Measurements from ENCODE around the gene HLA-DOB.

Gene HLA-DOB

DNA sequence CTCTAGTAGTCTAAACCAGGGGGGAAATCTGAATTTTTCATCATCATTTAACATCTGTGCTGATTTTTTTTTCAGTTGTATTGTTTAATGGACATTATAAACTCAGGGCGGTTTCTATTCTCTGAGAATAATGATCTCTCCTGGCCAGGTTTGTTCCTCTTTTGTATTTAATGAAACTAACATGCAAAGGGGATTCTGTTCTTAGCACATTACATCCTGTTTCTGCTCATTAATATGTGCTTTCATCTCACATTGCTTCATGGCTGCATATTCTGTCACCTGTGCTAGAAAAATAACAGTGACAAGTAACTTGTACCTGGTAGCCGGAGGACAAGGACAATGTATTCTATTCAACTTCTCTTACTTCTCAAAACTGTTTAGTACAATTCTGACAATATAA lies 806 bp downstream of the HLA-DOB start:
- H2BK5ac ChIP-seq (ENCODE audit: low read depth, low read length, poor library complexity), result no peak overlapping the region
- H4K12ac ChIP-seq (ENCODE audit: low read depth, low read length), result no peak overlapping the region
- no peak overlapping the region for H3K18ac ChIP-seq (ENCODE audit: low read length)
- H3K27ac ChIP-seq (ENCODE audit: low read depth, low read length), result no peak overlapping the region
- H3K9me3 ChIP-seq (ENCODE audit: insufficient read depth, low read depth, low read length), result no peaks in the 10 kb centered on the region
- H3K4ac ChIP-seq (ENCODE audit: low read depth, low read length), result no peak overlapping the region
- no peak overlapping the region for H3K4me2 ChIP-seq (ENCODE audit: low read length)
- H3K27me3 ChIP-seq (ENCODE audit: insufficient read depth, low read length), result no peaks in the 10 kb centered on the region
- H3K79me2 ChIP-seq (ENCODE audit: control insufficient read depth, insufficient read depth, low read length, poor library complexity), result no peaks in the 10 kb centered on the region
- no CpG with 5 or more reads among the region's 2 CpGs for WGBS (ENCODE audit: extremely low coverage, insufficient coverage, insufficient read length)
- no peak overlapping the region for H4K91ac ChIP-seq (ENCODE audit: low read depth, low read length)
- H3K79me1 ChIP-seq (ENCODE audit: low read length), result peaks cover 3% of the 10 kb centered on the region
- H3K9ac ChIP-seq (ENCODE audit: low read length), result no peak overlapping the region
- H3K4me1 ChIP-seq (ENCODE audit: control insufficient read depth in 1 of 2, insufficient read depth in 2 of 2, low read length in 2 of 2), result peaks cover 13 to 15% of the 10 kb centered on the region in 2 experiments
- H3K23ac ChIP-seq (ENCODE audit: low read length), result no peak overlapping the region
- no peak for DNase-seq
- H2BK12ac ChIP-seq (ENCODE audit: low read length), result no peak overlapping the region
- no peaks in the 10 kb centered on the region for H3K36me3 ChIP-seq (ENCODE audit: control insufficient read depth in 1 of 2, insufficient read depth in 2 of 2, low read length in 2 of 2)
- no peak overlapping the region for H4K8ac ChIP-seq (ENCODE audit: low read depth, low read length)
- H2BK120ac ChIP-seq (ENCODE audit: insufficient read depth, low read length, poor library complexity), result no peak overlapping the region
- H3K4me3 ChIP-seq (ENCODE audit: low read depth, low read length), result no peak overlapping the region
- no peak overlapping the region for H3K14ac ChIP-seq (ENCODE audit: low read length)
- no peak overlapping the region for H2AFZ ChIP-seq (ENCODE audit: insufficient read depth, low read length, poor library complexity)
- H2AK5ac ChIP-seq (ENCODE audit: low read length), result no peak overlapping the region

DNA sequence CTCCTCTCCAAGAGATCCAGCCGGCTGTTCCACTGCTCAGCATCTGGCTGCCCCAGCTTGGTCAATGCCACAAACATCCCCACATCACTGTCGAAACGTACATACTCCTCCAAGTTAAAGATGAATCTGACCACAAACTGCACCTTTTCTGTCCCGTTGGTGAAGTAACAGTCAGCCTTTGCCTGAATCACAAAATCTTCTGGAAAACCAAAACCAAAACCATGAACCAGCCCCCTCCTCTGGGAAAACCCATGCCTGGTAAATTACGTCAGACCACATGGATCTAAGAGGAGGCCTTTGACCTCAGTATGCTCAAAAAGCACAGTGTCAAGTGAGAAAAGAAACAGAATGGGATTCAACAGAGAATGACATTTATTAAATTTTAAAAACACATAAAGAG lies 1.7 kb downstream of the HLA-DOB start:
- Histone ChIP-seq H3K79me1 (ENCODE audit: low read length) (peaks cover 3% of the 10 kb centered on the region), H3K9ac (ENCODE audit: low read length) (no peak overlapping the region), H3K4ac (ENCODE audit: low read depth, low read length) (no peak overlapping the region), H2BK5ac (ENCODE audit: low read depth, low read length, poor library complexity) (no peak overlapping the region), H3K27ac (ENCODE audit: low read depth, low read length) (no peak overlapping the region), H3K23ac (ENCODE audit: low read length) (no peak overlapping the region), H3K36me3 (ENCODE audit: control insufficient read depth in 1 of 2, insufficient read depth in 2 of 2, low read length in 2 of 2) (no peaks in the 10 kb centered on the region), H3K27me3 (ENCODE audit: insufficient read depth, low read length) (no peaks in the 10 kb centered on the region), H3K18ac (ENCODE audit: low read length) (no peak overlapping the region), H4K8ac (ENCODE audit: low read depth, low read length) (no peak overlapping the region), H3K4me1 (ENCODE audit: control insufficient read depth in 1 of 2, insufficient read depth in 2 of 2, low read length in 2 of 2) (peaks cover 13% of the 10 kb centered on the region in 2 experiments), H2AFZ (ENCODE audit: insufficient read depth, low read length, poor library complexity) (no peak overlapping the region), H2AK5ac (ENCODE audit: low read length) (peak overlapping the region; percentile 26), H2BK120ac (ENCODE audit: insufficient read depth, low read length, poor library complexity) (no peak overlapping the region), H2BK12ac (ENCODE audit: low read length) (no peak overlapping the region), H3K14ac (ENCODE audit: low read length) (no peak overlapping the region), H4K12ac (ENCODE audit: low read depth, low read length) (no peak overlapping the region), H3K9me3 (ENCODE audit: insufficient read depth, low read depth, low read length) (no peaks in the 10 kb centered on the region), H3K4me2 (ENCODE audit: low read length) (peak overlapping the region; percentile 4), H3K79me2 (ENCODE audit: control insufficient read depth, insufficient read depth, low read length, poor library complexity) (no peaks in the 10 kb centered on the region), H3K4me3 (ENCODE audit: low read depth, low read length) (no peak overlapping the region), H4K91ac (ENCODE audit: low read depth, low read length) (no peak overlapping the region)
- no peak for DNase-seq
- WGBS (ENCODE audit: extremely low coverage, insufficient coverage, insufficient read length), result no CpG with 5 or more reads among the region's 5 CpGs

DNA sequence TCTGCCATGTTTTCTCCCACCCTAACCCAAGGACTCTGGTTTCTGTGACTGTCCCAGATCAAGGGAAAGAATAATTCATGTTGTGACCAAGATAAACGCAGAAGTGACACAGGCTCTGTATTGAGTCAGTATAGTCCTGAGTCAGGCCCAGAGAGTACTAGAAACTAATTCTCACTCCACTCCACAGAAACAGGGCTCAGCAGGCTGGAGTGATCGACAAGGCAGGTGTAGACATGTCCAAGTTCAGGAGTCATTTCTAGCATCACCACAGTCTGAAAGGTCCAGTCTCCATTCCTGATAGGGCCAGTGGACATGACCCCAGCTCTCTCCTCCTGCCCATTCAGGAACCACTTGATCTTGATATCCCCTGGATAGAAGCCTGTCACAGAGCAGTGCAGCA lies 2.7 kb downstream of the HLA-DOB start:
- H3K9me3 ChIP-seq (ENCODE audit: insufficient read depth, low read depth, low read length), result no peaks in the 10 kb centered on the region
- H2AFZ ChIP-seq (ENCODE audit: insufficient read depth, low read length, poor library complexity), result no peak overlapping the region
- peaks cover 8% of the 10 kb centered on the region in 2 experiments for H3K4me1 ChIP-seq (ENCODE audit: control insufficient read depth in 1 of 2, insufficient read depth in 2 of 2, low read length in 2 of 2)
- no peak overlapping the region for H3K4me3 ChIP-seq (ENCODE audit: low read depth, low read length)
- no peak overlapping the region for H3K14ac ChIP-seq (ENCODE audit: low read length)
- no peak overlapping the region for H4K8ac ChIP-seq (ENCODE audit: low read depth, low read length)
- H3K18ac ChIP-seq (ENCODE audit: low read length), result no peak overlapping the region
- no peak overlapping the region for H3K27ac ChIP-seq (ENCODE audit: low read depth, low read length)
- H3K27me3 ChIP-seq (ENCODE audit: insufficient read depth, low read length), result no peaks in the 10 kb centered on the region
- H3K23ac ChIP-seq (ENCODE audit: low read length), result no peak overlapping the region
- H3K36me3 ChIP-seq (ENCODE audit: control insufficient read depth in 1 of 2, insufficient read depth in 2 of 2, low read length in 2 of 2), result no peaks in the 10 kb centered on the region
- no peak overlapping the region for H2AK5ac ChIP-seq (ENCODE audit: low read length)
- no peak for DNase-seq
- H3K79me1 ChIP-seq (ENCODE audit: low read length), result peaks cover 3% of the 10 kb centered on the region
- no peak overlapping the region for H3K4me2 ChIP-seq (ENCODE audit: low read length)
- no peaks in the 10 kb centered on the region for H3K79me2 ChIP-seq (ENCODE audit: control insufficient read depth, insufficient read depth, low read length, poor library complexity)
- H3K4ac ChIP-seq (ENCODE audit: low read depth, low read length), result no peak overlapping the region
- H2BK120ac ChIP-seq (ENCODE audit: insufficient read depth, low read length, poor library complexity), result no peak overlapping the region
- no peak overlapping the region for H2BK12ac ChIP-seq (ENCODE audit: low read length)
- H4K91ac ChIP-seq (ENCODE audit: low read depth, low read length), result no peak overlapping the region
- H3K9ac ChIP-seq (ENCODE audit: low read length), result no peak overlapping the region
- no peak overlapping the region for H2BK5ac ChIP-seq (ENCODE audit: low read depth, low read length, poor library complexity)
- no CpG with 5 or more reads among the region's 2 CpGs for WGBS (ENCODE audit: extremely low coverage, insufficient coverage, insufficient read length)
- H4K12ac ChIP-seq (ENCODE audit: low read depth, low read length), result no peak overlapping the region

DNA sequence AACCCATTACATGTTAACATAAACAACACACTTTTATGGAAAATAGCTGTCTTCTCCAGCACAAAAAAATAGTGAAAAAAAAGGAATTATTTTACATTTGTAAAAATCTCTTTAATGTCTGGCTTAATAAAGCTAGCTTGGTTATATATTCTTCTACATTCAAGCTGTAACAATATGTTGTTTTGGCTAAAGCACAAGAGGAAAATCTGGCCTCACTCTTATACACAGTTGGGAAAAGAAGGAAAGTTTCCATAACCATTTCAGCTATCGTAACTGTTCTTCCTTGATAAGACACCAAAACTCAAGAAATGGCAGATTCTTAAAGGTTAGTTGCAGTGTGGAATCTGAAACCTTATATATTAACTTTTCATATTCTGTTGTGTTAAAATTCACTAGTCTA lies 7.6 kb downstream of the HLA-DOB start:
- Histone ChIP-seq H3K9ac (ENCODE audit: low read length) (no peak overlapping the region), H3K23ac (ENCODE audit: low read length) (no peak overlapping the region), H3K4me1 (ENCODE audit: control insufficient read depth in 1 of 2, insufficient read depth in 2 of 2, low read length in 2 of 2) (no peaks in the 10 kb centered on the region), H3K4ac (ENCODE audit: low read depth, low read length) (no peak overlapping the region), H3K18ac (ENCODE audit: low read length) (no peak overlapping the region), H3K4me3 (ENCODE audit: low read depth, low read length) (no peak overlapping the region), H3K4me2 (ENCODE audit: low read length) (no peak overlapping the region), H3K79me1 (ENCODE audit: low read length) (no peaks in the 10 kb centered on the region), H3K27me3 (ENCODE audit: insufficient read depth, low read length) (no peaks in the 10 kb centered on the region), H3K9me3 (ENCODE audit: insufficient read depth, low read depth, low read length) (no peaks in the 10 kb centered on the region), H2AK5ac (ENCODE audit: low read length) (no peak overlapping the region), H2BK12ac (ENCODE audit: low read length) (no peak overlapping the region), H2BK120ac (ENCODE audit: insufficient read depth, low read length, poor library complexity) (no peak overlapping the region), H4K8ac (ENCODE audit: low read depth, low read length) (no peak overlapping the region), H3K27ac (ENCODE audit: low read depth, low read length) (no peak overlapping the region), H3K79me2 (ENCODE audit: control insufficient read depth, insufficient read depth, low read length, poor library complexity) (no peaks in the 10 kb centered on the region), H4K91ac (ENCODE audit: low read depth, low read length) (no peak overlapping the region), H3K14ac (ENCODE audit: low read length) (no peak overlapping the region), H3K36me3 (ENCODE audit: control insufficient read depth in 1 of 2, insufficient read depth in 2 of 2, low read length in 2 of 2) (no peaks in the 10 kb centered on the region), H2BK5ac (ENCODE audit: low read depth, low read length, poor library complexity) (no peak overlapping the region), H2AFZ (ENCODE audit: insufficient read depth, low read length, poor library complexity) (no peak overlapping the region), H4K12ac (ENCODE audit: low read depth, low read length) (no peak overlapping the region)
- no CpG with 5 or more reads among the region's 1 CpG for WGBS (ENCODE audit: extremely low coverage, insufficient coverage, insufficient read length)
- DNase-seq, result no peak
